ENCODE data around the gene ANTXR1. TPM values are rescaled to one million over a fixed set of nuclear protein-coding genes. Genes with fewer than 3 reads are reported as not detected.

The ANTXR1 gene
- total RNA-seq, 1 experiment from 2014 or later = 25.7 TPM

DNA sequence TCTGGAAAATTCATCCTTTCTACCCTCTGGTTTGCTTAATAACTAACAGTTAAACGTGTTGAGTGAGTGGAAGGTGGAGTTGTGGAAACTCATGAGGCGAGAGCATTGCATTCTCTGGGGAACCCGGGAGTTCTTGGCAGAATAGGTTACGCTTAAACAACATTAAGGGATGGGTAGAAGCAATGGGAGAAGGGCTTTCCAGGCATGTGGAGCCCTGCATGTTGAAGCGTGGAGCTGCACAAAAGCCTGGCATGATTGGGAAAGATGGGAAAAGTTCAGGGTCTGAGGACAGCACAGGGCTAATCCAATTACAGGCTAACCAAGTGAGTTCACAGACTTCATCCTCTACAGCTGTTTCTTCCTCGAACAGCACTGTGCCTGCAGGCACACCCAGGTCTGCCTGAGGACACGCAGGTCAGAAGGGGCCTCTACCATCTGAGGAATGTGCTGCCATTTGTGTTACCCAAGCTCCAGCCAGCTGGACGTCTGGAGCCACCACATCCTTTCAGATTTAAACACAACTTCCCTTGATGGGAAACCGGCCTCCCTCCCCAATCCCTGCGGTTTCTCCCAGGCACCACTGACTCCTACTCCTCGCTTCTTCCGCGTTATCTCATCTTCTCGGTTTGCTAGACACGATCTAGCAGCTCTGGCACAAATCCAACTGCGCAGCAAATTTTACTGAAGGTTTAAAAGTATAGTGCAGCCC is 164.2 kb downstream of the ANTXR1 start (continued):
- TF ChIP-seq EZH2phosphoT487 (IDR thresholded peaks at IDR 0.05; ENCODE audit: borderline replicate concordance) = no peak

DNA sequence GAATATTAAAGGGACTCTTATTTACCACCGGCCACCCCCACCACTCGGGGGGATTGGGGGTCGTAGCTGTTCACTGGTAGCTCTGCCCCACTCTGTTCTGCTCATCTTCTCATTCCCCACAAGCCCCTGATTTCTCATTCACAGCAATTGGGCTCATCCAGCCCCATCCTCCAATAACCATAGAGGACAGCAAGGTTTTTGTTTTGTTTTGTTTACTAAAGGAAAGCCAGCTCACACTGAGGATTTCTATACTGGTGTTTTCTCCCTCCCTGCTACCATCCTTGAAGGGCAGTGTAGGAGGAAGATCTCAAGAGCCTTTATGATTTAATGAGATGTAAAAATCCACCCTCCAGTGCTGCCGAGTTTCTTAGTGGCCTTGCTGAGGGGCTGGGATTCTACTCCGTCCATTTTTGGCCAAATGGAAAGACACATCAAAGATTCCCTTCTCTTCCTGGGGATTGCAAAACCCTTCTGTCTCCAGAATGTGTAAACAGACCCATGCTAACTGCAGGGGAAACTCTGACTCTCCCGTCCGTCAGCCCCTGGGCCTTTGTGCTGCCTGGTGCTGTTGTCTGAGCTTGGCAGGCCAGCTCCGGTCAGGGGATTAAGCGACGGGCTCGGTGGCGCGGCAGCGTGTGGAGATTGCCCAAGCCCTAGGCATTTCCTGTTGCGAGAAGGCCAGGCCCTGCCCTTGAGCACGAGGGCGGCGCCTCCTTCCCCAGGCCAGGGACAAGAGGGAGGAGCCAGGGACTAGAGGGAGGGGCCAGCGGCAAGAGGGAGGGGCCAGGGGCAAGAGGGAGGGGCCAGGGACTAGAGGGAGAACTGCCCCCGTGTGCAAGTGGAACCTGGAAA is 165.0 kb downstream of the ANTXR1 start:
- intact Hi-C loops (cut with micrococcal nuclease) = no loop called here

More for the DNA sequence above, 165.0 kb downstream of the ANTXR1 start:
- BruUV-seq (replicated peaks) = no TSS peak
- Histone ChIP-seq H3K36me3 (ENCODE audit: control insufficient read depth in 1 of 2, insufficient read depth in 2 of 2, low read length in 2 of 2) (peaks cover 0 to 2% of the 10 kb centered on the region in 2 experiments; a peak in 1 of 4 replicates), H3K4me2 (ENCODE audit: low read length) (peak overlapping the region; percentile 78), H3K9me3 (ENCODE audit: control insufficient read depth in 1 of 2, insufficient read depth in 1 of 2, low read depth in 1 of 2, low read length in 2 of 2) (no peaks in the 10 kb centered on the region), H3K9ac (ENCODE audit: low read length) (peak overlapping the region; percentile 54), H3K27ac (ENCODE audit: low read depth, low read length) (peak overlapping the region; percentile 55), H3K27me3 (ENCODE audit: insufficient read depth, low read length) (no peaks in the 10 kb centered on the region), H3K9me2 (ENCODE audit: insufficient read depth) (no peaks in the 10 kb centered on the region), H3K4me1 (ENCODE audit: control insufficient read depth in 1 of 2, insufficient read depth in 2 of 2, low read length in 2 of 2) (peaks cover 11 to 18% of the 10 kb centered on the region in 2 experiments), H3K4me3 (replicated peaks in 1 of 2; ENCODE audit: low read depth in 1 of 2, low read length in 2 of 2) (peak overlapping the region; percentile 12 to 47), H3K79me2 (ENCODE audit: insufficient read depth, low read length) (no peaks in the 10 kb centered on the region), H4K20me1 (ENCODE audit: insufficient read depth) (no peaks in the 10 kb centered on the region), H2AFZ (ENCODE audit: low read depth, low read length, poor library complexity, severe bottlenecking) (peak overlapping the region; percentile 66)
- RAD21 ChIA-PET (ENCODE audit: low non-redundant PET in 1 of 2, low total read pairs in 2 of 2, uncharacterized antibody in 2 of 2, unreplicated experiment in 2 of 2) = no interaction called here
- POLR2A ChIA-PET = no interaction called here
- TF ChIP-seq POLR2AphosphoS5 (IDR thresholded peaks at IDR 0.05; ENCODE audit: low read depth, low read length) (peak; percentile 87), CEBPB (IDR thresholded peaks at IDR 0.05; ENCODE audit: low read depth) (peak; percentile 97), EGR1 (IDR thresholded peaks at IDR 0.05; ENCODE audit: low read depth) (no peak), RAD21 (IDR thresholded peaks at IDR 0.05; ENCODE audit: low read depth) (no peak)
- TF ChIP-seq, protein P1, sequence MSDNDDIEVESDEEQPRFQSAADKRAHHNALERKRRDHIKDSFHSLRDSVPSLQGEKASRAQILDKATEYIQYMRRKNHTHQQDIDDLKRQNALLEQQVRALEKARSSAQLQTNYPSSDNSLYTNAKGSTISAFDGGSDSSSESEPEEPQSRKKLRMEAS (IDR thresholded peaks at IDR 0.05) = peak; percentile 90
- TF ChIP-seq, protein P2, sequence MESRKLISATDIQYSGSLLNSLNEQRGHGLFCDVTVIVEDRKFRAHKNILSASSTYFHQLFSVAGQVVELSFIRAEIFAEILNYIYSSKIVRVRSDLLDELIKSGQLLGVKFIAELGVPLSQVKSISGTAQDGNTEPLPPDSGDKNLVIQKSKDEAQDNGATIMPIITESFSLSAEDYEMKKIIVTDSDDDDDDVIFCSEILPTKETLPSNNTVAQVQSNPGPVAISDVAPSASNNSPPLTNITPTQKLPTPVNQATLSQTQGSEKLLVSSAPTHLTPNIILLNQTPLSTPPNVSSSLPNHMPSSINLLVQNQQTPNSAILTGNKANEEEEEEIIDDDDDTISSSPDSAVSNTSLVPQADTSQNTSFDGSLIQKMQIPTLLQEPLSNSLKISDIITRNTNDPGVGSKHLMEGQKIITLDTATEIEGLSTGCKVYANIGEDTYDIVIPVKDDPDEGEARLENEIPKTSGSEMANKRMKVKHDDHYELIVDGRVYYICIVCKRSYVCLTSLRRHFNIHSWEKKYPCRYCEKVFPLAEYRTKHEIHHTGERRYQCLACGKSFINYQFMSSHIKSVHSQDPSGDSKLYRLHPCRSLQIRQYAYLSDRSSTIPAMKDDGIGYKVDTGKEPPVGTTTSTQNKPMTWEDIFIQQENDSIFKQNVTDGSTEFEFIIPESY (IDR thresholded peaks at IDR 0.05; ENCODE audit: extremely low read depth, insufficient replicate concordance, low read length) = peak; percentile 66
- peak; percentile 100 for ATAC-seq
- CTCF ChIA-PET = no interaction called here
- peak; percentile 75 for DNase-seq (ENCODE audit: low read depth, low spot score)

All from HCT116 (cell line).